ENCODE results near the gene HHAT. TPM values are rescaled to one million over a fixed set of nuclear protein-coding genes. Genes with fewer than 3 reads are reported as not detected.

The HHAT gene
- total RNA-seq, 1 donor from 2014 or later: 13.7 TPM

DNA sequence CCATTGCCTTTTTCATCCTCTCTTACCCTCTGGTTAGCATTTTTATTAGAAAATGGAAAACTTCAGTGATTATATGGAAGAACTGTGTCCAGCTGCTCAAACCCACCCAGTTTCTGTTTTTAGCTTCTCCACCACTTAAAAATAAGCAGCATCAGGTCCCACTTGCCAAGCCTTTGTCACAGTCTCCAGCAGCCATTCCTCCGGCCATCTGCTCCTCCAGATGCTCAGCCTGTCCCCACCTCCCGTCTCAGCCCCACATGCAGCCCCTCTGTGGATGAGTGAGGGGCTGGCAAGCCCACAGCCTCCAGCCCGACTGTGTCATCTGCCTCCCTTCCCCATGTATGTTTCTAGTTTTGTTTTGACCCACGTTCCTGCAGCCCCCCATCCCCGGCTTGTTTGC, 289.7 kb downstream of the HHAT start:
- no peak for DNase-seq (ENCODE audit: low read depth)
- no peak overlapping the region for H3K4me3 ChIP-seq (ENCODE audit: low read depth, low read length)
- no peak for TF ChIP-seq CTCF (conservative IDR thresholded peaks at IDR 0.05; ENCODE audit: low read depth, low read length)

DNA sequence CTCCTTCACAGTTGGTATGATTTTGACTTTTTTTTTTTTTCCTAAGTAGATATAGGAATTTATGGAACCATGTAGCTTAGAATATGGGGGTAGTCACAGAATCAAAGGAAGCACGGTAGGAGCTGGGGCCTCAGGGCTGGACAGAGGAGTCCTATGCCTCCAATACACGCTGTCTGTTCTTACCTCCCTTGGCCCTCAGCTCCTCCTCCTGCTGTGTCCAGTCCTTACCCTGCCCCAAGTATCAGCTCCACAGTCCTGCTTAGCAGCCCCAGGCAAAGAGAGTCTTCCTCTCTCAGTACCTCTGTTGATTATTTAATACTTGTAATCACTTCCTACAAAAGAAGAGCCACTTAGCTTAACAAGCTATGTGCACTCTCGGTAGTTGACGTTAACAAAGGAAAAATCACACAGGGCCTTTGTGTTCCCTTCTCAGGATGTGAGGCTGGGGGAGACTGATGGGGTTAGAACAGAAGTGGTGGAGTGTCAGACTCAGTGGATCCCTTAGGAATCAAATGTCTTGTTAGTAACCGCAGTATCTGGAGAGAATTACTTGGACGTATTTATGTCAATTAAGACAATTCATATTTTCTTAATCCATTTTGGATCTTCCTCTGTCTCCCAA, 292.3 kb downstream of the HHAT start:
- TF ChIP-seq CTCF (conservative IDR thresholded peaks at IDR 0.05; ENCODE audit: low read depth, low read length): no peak
- no peak overlapping the region for H3K4me3 ChIP-seq (ENCODE audit: low read depth, low read length)
- DNase-seq (ENCODE audit: low read depth): no peak

DNA sequence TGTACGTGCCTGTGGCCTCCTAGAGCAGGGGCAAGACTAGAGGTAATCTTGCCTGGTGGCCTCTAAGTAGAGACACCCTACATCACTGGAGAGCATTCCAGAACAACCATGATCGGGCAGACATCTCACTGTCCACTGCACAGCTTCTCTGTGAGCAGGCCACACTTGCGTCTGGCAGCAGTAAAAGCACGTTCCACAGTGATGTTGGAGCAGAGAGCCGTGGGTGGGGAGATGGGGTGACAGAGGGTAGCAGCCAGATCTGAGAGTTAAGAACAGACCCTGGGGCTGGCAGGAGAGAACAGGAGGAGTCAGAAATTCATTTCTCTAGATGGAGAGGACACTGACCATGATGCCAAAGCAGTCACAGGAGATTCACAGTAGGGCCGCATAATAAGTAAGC, 293.0 kb downstream of the HHAT start:
- no peak for TF ChIP-seq CTCF (conservative IDR thresholded peaks at IDR 0.05; ENCODE audit: low read depth, low read length)
- no peak for DNase-seq (ENCODE audit: low read depth)
- H3K4me3 ChIP-seq (ENCODE audit: low read depth, low read length): no peak overlapping the region

- no peak for DNase-seq (ENCODE audit: low read depth)
- TF ChIP-seq CTCF (conservative IDR thresholded peaks at IDR 0.05; ENCODE audit: low read depth, low read length): no peak
- H3K4me3 ChIP-seq (ENCODE audit: low read depth, low read length): no peak overlapping the region
Observed at GRCh38 chr1:210624722-210625121, 296.0 kb downstream of the HHAT start.

- no peak for DNase-seq (ENCODE audit: low read depth)
- H3K4me3 ChIP-seq (ENCODE audit: low read depth, low read length): no peak overlapping the region
- no peak for TF ChIP-seq CTCF (conservative IDR thresholded peaks at IDR 0.05; ENCODE audit: low read depth, low read length)
Observed at GRCh38 chr1:210625715-210626114, 297.0 kb downstream of the HHAT start.

DNA sequence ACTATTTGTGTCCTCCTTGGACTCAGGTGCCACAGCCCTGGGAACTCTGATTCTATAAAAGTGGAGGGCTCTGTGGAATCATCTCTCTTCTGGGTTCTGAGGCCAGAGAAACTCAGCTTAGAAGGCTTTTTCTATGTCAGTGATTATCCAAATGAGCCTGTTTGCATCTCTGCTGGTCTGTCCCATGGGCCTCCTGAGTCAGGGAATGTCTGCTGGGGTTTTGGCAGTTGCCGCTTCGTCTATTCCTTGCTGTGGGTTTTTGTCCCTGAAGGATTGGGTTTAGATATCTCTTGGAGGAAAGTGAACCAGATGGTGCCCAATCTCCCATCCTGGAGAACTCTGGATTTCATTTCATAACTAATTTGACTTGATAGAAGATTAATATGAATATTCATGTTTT, 297.6 kb downstream of the HHAT start:
- no peak overlapping the region for H3K4me3 ChIP-seq (ENCODE audit: low read depth, low read length)
- no peak for DNase-seq (ENCODE audit: low read depth)
- TF ChIP-seq CTCF (conservative IDR thresholded peaks at IDR 0.05; ENCODE audit: low read depth, low read length): no peak

DNA sequence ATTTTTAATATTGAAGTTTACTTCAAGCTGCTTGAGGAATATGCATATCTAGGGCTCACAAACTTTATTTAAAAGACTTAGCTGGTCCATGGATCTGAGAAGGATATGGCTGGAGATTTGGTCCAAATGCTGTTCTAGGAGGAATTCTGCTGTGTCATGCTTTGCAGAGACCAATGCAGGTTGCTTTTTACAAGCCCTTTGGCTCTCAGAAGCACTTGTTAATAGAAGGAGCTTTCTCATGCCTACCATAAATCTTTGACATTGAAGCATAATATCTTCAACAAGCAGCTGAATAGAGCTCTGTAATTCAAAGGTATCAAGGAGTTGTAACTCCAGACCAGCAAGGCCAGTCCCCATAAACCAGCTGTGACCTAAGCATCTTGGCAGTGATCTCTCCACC, 299.1 kb downstream of the HHAT start:
- no peak for TF ChIP-seq CTCF (conservative IDR thresholded peaks at IDR 0.05; ENCODE audit: low read depth, low read length)
- no peak overlapping the region for H3K4me3 ChIP-seq (ENCODE audit: low read depth, low read length)
- no peak for DNase-seq (ENCODE audit: low read depth)

Data from epithelial cell of proximal tubule (primary cell).